Right ventricle myocardium superior (tissue), 1 donor: ENCODE data around the gene GCN1. TPM values are rescaled to one million over a fixed set of nuclear protein-coding genes. Genes with fewer than 3 reads are reported as not detected.

Experiments
- ATAC-seq: fragments of 200-7000 bp; cut with Tn5 transposase; one replicate; pipeline ENCODE4 v1.9.1; 2020; ENCODE audit warnings: mild to moderate bottlenecking; ENCODE audit not compliant: poor library complexity
- DNase-seq: peaks from one replicate; pipeline ENCODE4 v3.0.0-alpha.2; 2020
- intact Hi-C: fragments of 100-400 bp; cut with DNase I; formaldehyde crosslinking; loops from one replicate; pipeline ENCODE4 v1.11.2; 2022
- microRNA-seq: library from miRNA; unstranded; fragments of <30 nt; microRNA quantifications from one replicate; pipeline ENCODE4 v1.2.0, GENCODE V29; 2020
- total RNA-seq: library from RNA; stranded (reverse); fragmentation: NEBNext Ultra II Directional; extraction: Animal tissue kit (Norgen Biotek cat#: 25700); gene quantifications from one replicate; pipeline ENCODE4 v1.2.1, GENCODE V29; 2021
- donor health status: DM: no; HTN: yes; CAD: no; lungs with severe emphysema.

GCN1 gene
- total RNA-seq, 1 donor from 2014 or later: 30.5 TPM

DNA sequence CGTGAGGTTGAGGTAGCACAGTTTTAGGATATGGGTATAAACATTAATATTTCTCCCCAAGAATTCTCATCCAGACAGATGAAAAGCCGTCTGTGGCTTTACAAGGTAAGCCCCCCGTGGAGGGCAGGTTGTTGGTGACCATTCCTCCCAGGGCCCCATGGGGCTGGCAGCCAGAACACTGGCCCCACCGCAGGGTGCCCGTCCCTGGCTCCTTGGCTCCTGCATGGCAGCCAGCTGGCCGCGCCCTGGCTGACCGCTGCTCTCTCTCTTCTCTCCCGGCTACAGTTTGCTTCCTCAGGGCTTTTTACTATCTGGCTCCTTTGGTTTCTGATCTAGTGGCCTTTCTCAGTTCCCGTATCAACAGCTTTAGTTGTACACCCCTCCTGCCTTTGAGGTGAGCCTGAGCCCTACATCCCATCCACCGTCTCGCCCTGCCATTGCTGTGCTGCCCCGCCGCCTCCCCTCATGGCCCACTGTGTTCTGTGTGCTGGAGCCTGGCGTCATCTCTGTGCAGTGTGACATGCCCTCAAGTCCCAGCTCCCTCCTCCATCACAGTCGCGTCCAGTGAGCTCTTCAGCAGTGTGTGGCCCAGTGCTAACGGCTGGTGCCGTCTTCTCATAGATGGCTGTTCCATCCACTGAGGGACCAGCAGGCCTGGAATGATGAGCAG lies 103.8 kb downstream of the GCN1 start:
- intact Hi-C loops: no loop called here
- DNase-seq: peak; percentile 39
- no peak for ATAC-seq

DNA sequence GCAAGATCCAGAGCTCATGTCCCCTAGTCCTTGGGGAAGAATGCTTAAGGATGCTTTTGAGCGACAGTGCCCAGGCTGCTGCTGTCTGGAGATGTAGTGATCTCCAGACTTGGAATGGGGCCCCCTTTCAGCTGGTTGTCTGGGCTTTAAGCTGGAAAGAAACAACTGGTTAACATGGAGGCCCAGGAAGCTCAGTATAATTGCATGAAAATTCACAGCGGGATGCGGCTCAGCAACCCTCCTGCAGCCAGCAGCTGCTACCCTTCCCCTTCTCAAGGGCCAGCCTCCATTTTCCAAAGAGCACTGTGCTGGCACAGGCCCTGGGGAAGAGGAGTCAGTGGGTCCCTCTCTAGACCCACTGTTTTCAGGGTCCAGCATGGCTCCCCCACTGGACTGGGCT lies 104.3 kb downstream of the GCN1 start:
- ATAC-seq (no peak), DNase-seq (no peak)
- intact Hi-C loops: no loop called here

DNA sequence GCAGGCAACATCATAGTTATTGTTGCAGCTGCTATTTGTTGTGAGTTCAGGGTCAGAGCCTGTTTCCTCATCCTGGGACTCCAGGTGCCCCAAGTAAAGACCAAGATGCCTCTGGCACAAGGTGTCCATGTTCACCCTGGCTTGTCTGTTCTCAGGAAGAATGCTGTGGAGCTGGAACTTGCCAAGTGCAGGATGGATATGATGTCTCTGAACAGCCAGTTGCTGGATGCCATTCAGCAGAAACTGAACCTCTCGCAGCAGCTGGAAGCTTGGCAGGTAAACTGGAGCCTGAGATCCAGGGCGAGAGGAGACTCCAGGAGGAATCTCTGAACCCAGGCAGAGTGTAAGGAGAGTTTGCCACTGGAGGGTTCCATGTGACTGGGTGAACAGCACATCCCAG lies 104.7 kb downstream of the GCN1 start:
- intact Hi-C loops: no loop called here
- no peak for ATAC-seq
- no peak for DNase-seq

DNA sequence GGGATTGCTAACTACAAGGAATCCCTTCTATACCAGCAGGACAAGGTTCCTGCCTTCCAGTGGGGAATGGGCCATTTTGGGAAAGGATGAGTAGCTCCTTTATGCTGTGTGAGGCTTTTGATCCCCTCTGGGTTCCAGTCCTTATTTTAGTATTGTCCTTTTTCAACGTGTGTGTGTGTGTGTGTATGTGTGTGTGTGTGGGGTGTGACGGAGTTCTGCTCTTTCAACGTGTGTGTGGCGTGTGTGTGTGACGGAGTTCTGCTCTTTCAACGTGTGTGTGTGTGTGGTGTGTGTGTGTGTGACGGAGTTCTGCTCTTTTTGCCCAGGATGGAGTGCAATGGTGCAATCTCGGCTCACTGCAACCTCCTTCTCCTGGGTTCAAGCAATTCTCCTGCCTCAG lies 105.4 kb downstream of the GCN1 start:
- intact Hi-C loops: no loop called here
- no peak for ATAC-seq
- peak; percentile 8 for DNase-seq

DNA sequence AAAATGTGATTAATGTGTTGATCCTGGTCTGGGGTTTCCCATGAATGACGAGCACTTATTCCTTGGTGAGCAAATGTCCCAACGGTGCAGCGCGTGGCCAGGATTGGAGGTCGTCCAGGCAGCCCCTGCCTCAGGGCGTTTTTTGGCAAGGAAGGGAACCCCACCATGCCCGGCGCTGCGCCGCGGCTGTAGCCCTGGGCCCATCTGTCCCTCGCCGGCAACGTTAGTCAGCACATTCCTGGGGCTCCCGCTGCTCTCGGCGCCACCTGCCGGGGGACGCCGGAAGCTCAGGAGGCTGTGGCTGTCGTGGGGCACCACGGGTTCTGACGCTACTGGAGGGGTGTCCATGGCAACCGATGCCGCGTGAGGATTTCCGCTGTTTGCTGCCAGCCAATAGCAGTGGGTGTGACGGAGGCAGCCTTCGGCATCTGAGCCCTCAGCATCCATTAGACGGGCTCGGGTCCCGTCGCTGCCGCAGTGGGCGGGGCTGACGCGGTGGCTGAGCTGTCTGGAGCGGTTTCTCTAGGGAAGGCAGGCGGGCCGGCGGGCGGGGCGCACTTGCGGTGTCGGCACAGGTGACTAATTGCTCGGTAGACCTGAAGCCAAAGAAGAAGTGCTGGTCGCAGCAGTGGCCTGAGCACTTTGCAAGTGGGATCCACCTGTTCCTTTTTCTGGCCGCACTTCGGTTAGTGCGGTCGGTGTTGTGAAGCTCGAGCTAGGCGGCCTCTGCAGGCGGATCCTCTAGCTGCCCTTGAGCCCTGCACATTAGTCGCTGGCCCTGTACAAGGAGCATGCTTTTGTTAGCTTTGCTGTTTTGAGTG lies 107.5 kb downstream of the GCN1 start:
- intact Hi-C loops: no loop called here
- ATAC-seq: peak; percentile 96
- DNase-seq: peak; percentile 99

DNA sequence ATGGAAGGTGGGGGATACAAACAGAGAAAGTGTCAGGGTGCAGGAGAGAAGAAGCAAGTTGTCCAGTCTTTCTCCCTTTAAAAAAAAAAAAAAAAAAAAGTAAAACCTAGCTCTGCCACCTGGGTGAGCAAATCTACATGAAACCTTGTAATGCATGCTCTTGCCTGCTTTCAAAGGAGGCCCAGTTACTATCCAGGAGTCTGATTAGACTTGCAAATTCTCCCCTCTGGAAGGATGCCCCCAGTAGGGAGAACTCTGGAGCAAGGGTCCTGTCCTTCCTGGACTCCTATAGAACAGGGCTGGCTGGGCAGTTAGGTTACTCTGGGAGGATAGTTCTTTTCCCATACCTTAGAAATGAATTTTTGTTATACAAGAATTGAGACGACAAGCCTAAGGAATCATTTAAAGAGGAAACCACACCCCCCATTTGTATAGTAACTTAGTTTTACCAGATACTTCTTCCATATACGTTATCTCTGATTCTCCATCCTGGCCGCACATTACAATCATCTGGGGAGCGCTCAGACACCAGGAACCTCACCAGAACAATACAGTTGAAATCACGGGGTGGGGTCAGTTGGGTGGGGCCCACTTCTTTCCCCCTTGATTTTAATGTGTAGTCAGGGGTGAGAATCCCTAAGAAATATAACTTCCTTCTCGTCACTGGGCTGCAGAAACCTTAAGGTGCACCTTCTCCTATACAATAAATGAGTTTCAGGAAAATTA lies 108.4 kb downstream of the GCN1 start:
- DNase-seq (no peak), ATAC-seq (no peak)
- intact Hi-C loops: no loop called here

DNA sequence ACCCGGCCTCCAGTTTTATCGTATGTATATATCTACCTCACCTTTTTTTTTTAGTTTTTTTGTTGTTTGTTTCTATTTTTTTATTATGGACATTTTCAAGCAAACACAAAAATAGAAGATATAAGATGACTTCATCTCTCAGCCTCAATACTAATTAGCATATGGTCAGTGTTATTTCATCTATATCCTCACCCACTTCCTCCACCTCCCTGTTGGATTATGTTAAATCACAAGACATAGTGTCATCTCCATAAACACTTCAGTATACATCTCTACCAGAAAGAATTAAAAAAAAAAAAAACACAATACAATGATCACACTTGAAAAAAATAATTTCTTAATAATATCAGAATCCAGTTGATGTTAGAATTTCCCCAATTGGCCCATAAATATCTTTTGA lies 112.9 kb downstream of the GCN1 start:
- DNase-seq (no peak), ATAC-seq (no peak)
- intact Hi-C loops: no loop called here

DNA sequence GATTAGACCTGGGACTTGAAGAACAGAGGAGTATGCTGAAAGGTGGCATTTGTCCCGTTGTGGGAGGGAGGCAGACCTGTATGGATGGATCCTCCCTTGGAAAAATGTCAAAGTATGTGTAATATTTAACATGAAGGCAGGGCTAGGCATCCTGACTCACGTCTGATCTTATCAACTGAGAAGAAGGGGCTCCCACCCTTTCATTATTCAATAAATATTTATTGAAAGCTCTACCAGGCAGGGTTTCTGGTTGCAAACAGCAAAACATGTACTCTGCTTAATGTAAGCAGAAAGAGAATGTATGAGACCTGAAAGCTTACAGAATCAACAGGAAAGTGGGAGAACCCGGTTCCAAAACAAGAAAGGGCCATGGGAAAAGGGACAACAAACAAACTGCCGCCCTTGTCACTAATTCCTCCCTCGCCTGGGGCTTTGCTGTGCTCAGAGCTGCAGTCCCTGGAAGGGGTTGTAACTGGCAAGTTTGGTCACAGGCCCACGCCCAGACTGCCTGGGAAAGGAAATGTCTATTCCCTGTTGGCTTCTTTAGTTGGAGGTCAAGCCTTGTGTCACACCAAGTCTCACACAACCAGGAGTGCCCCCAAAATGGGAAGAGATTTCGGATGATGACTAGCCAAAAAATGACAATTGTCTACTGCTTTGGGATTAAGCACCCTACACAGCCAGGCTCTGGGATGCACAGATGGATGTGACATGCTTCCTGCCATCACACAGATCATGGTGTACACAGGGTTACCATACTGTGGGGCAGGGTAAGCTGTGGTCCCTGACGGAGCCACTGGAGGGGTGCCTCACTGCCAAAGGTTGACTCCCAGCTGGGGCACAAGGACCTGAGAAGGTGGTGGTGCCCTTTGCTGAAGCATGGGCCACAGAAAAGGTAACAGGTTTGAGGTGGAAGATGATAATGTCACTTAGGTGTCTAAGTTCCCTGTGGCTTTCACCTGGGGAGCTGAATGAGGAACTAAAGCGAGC lies 114.8 kb downstream of the GCN1 start:
- ATAC-seq (no peak), DNase-seq (no peak)
- intact Hi-C loops: no loop called here

DNA sequence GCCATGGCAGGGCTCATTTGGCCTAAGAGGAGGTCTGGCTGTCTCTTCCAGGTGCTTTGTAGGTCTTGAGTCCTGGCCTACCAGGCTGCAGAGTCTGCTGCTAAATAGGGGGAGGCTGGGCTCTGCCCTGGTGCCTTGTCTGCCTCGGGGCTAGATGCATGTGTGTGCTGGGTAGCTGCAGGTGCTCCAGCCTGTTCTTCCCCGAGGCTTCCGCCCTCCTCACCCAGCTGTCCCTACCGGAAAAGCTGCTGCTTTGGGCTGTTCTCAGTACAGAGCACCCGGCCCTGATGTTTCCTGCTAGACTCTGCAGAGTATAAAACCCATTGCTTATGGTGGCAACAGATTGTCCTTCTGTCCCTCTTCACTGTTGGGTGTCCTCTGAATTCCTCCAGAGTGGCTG lies 115.6 kb downstream of the GCN1 start:
- ATAC-seq (no peak), DNase-seq (no peak)
- intact Hi-C loops: no loop called here

DNA sequence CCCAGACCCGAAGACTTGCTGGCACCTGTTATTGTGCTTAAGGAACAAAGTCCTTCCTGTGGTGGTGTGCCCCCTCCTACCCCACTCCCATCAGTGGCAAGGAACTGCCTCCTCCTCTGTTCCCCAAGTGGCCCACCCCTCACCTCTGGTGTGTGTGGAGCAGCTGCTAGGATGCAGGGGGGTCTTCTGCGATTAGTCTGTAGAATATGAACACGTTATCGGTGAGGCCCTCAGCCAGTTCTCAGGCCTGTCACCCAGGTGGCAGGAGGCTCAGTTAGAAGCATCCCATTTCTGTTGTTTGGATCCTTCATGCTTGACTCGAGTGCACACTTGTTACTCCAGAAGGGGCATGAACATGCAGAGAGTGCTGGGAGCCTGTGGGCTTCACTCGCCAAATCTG lies 117.3 kb downstream of the GCN1 start:
- no peak for ATAC-seq

More for the DNA sequence above, 117.3 kb downstream of the GCN1 start:
- no peak for DNase-seq
- intact Hi-C loops: no loop called here

Small RNA genes lying within 50 kb of the gene (microRNA-seq; reads per million reads assigned to microRNA genes)
- gene MIR4498: not detected

Other genes with a start within 250 kb of the GCN1 start
- gene BICDL1, start 205.5 kb downstream of the GCN1 start, total RNA-seq: 0.35 TPM
- gene RAB35, start 78.0 kb downstream of the GCN1 start, total RNA-seq: 23.6 TPM
- 693 TPM for gene RPLP0, start 6.4 kb upstream of the GCN1 start, total RNA-seq
- 47.1 TPM for gene PXN, start 71.0 kb upstream of the GCN1 start, total RNA-seq
- gene RNU4-2, start 97.2 kb upstream of the GCN1 start, total RNA-seq: 41,112 TPM
- gene RNU4-1, start 98.5 kb upstream of the GCN1 start, total RNA-seq: 3,793 TPM
- gene SIRT4, start 107.6 kb upstream of the GCN1 start, total RNA-seq: 8.6 TPM
- gene PLA2G1B, start 133.1 kb upstream of the GCN1 start, total RNA-seq: not detected
- gene MSI1, start 174.4 kb upstream of the GCN1 start, total RNA-seq: 5.4 TPM
- gene COX6A1, start 243.4 kb upstream of the GCN1 start, total RNA-seq: 119 TPM